B cell (primary cell): ENCODE measurements around the gene NUP210L.

Source experiments
- EZH2 ChIP-seq: IDR thresholded peaks from 2 replicates; pipeline ENCODE4 v1.6.1; 2012; ENCODE audit warnings: borderline replicate concordance, low read depth, mild to moderate bottlenecking, moderate library complexity, low read length; ENCODE audit not compliant: insufficient read depth, poor library complexity, severe bottlenecking
- TF ChIP-seq, protein P1 (sequence below): fragments of 200-600 bp; IDR thresholded peaks from one replicate; pipeline ENCODE4 v1.8.0; 2022; ENCODE audit warnings: antibody characterized with exemption, mild to moderate bottlenecking

DNA sequence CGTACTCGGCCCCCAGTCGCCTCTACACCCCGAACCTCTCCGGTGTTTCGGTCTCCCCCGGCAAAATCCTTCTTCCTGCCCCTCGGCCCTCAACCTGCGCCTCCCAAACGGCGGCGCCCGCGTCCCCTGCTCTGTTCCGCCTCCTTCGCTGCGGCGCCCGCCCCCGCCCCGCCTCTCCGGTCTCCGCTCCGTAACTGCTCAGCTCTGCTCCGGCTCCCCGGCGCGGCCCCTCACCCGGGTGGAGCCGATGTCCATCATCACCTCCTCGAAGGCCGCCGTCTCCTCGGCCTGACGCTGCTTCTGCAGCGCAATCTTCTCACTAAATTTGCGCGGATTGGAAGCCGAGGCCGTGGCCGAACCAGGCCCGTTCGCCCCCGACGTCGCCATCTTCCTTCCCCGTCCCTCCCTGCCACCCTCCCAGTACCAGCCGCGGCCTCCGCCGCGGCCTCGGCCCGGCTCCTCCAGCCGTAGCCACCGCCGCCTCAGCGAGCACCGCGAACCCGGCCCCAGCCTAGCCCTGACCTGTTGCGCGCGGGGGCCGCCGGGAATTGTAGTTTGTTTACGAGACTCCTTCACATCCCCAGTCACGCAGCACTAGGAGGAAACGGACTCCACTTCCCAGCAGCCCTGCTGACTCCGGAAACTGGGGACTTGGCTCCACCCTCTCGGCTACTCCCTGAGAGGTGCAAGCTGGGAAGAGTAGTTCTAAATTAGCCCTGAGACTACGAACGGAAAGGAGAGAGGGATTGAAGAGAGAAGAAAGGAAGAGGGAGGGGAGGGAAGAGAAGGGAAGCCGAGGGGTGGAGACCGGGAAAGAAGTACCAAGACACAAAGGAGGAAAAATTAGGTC, 196.5 kb downstream of the NUP210L start, which contains the start of gene CRTC2:
- TF ChIP-seq, protein P1, sequence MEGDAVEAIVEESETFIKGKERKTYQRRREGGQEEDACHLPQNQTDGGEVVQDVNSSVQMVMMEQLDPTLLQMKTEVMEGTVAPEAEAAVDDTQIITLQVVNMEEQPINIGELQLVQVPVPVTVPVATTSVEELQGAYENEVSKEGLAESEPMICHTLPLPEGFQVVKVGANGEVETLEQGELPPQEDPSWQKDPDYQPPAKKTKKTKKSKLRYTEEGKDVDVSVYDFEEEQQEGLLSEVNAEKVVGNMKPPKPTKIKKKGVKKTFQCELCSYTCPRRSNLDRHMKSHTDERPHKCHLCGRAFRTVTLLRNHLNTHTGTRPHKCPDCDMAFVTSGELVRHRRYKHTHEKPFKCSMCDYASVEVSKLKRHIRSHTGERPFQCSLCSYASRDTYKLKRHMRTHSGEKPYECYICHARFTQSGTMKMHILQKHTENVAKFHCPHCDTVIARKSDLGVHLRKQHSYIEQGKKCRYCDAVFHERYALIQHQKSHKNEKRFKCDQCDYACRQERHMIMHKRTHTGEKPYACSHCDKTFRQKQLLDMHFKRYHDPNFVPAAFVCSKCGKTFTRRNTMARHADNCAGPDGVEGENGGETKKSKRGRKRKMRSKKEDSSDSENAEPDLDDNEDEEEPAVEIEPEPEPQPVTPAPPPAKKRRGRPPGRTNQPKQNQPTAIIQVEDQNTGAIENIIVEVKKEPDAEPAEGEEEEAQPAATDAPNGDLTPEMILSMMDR = no peak
- TF ChIP-seq EZH2 = no peak
